BE2C (cell line): ENCODE data around the gene ZNRD2.

ENCODE experiments used
- DNase-seq: peaks from one replicate; pipeline ENCODE4 v3.0.0-alpha.2; 2020
- H3K27me3 ChIP-seq: fragments of 250-450 bp; sonication (Bioruptor Pico); 2 replicates; pipeline ENCODE4 v1.5.1; 2020; ENCODE audit warnings: mild to moderate bottlenecking
- H3K36me3 ChIP-seq: fragments of 250-450 bp; sonication (Bioruptor Pico); 2 replicates; pipeline ENCODE4 v1.5.1; 2020; ENCODE audit warnings: mild to moderate bottlenecking
- H3K4me1 ChIP-seq: fragments of 250-450 bp; sonication (Bioruptor Pico); 2 replicates; pipeline ENCODE4 v1.5.1; 2020
- H3K4me3 ChIP-seq: 2 replicates; pipeline ENCODE4 v1.5.1; 2011; ENCODE audit warnings: low read depth, low read length
- H3K9me3 ChIP-seq: fragments of 250-450 bp; sonication (Bioruptor Pico); 2 replicates; pipeline ENCODE4 v1.5.1; 2020
- TF ChIP-seq, protein P1 (sequence below): IDR thresholded peaks from 2 replicates; pipeline ENCODE4 v1.5.1; 2012; ENCODE audit warnings: mild to moderate bottlenecking, low read depth, low read length

ZNRD2 gene

DNA sequence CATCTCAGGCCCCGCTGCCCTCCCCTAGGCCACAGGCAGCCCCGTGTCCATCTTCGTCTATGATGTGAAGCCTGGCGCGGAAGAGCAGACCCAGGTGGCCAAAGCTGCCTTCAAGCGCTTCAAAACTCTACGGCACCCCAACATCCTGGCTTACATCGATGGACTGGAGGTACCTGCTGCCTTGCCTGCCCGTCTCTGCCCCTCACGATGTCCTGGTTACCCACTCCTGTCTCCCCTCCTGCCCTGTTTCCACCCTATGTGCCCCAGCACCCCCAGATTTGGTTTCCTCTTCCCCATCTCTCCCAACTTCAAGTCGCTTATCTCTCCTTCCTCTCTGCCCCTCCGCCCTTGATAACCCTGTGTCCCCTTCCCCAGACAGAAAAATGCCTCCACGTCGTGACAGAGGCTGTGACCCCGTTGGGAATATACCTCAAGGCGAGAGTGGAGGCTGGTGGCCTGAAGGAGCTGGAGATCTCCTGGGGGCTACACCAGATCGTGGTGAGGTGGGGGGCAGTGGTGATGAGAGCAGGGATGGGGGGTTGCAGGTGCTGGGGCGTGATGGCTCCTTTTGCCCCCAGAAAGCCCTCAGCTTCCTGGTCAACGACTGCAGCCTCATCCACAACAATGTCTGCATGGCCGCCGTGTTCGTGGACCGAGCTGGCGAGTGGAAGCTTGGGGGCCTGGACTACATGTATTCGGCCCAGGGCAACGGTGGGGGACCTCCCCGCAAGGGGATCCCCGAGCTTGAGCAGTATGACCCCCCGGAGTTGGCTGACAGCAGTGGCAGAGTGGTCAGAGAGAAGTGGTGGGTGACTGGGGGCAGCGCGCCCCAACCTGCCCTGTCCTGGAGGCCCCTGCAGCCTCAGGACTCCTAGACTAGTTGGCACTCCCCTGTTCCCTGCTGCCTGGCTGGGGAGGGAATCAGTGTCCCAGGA is 44.5 kb upstream of the ZNRD2 start:
- Histone ChIP-seq H3K27me3 (no peaks in the 10 kb centered on the region), H3K4me1 (no peaks in the 10 kb centered on the region), H3K36me3 (no peaks in the 10 kb centered on the region), H3K9me3 (no peaks in the 10 kb centered on the region), H3K4me3 (peak overlapping the region; percentile 69)
- TF ChIP-seq, protein P1, sequence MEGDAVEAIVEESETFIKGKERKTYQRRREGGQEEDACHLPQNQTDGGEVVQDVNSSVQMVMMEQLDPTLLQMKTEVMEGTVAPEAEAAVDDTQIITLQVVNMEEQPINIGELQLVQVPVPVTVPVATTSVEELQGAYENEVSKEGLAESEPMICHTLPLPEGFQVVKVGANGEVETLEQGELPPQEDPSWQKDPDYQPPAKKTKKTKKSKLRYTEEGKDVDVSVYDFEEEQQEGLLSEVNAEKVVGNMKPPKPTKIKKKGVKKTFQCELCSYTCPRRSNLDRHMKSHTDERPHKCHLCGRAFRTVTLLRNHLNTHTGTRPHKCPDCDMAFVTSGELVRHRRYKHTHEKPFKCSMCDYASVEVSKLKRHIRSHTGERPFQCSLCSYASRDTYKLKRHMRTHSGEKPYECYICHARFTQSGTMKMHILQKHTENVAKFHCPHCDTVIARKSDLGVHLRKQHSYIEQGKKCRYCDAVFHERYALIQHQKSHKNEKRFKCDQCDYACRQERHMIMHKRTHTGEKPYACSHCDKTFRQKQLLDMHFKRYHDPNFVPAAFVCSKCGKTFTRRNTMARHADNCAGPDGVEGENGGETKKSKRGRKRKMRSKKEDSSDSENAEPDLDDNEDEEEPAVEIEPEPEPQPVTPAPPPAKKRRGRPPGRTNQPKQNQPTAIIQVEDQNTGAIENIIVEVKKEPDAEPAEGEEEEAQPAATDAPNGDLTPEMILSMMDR: no peak
- no peak for DNase-seq

DNA sequence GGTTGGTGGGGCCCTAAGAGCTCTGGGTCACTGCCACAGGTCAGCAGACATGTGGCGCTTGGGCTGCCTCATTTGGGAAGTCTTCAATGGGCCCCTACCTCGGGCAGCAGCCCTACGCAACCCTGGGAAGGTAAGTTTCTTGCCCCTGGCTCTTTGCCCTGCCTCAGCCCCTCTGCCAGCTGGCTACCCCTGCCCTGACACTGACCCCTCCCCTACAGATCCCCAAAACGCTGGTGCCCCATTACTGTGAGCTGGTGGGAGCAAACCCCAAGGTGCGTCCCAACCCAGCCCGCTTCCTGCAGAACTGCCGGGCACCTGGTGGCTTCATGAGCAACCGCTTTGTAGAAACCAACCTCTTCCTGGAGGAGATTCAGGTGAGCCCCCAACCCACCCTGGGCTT is 43.5 kb upstream of the ZNRD2 start:
- H3K4me3 ChIP-seq: no peak overlapping the region

DNA sequence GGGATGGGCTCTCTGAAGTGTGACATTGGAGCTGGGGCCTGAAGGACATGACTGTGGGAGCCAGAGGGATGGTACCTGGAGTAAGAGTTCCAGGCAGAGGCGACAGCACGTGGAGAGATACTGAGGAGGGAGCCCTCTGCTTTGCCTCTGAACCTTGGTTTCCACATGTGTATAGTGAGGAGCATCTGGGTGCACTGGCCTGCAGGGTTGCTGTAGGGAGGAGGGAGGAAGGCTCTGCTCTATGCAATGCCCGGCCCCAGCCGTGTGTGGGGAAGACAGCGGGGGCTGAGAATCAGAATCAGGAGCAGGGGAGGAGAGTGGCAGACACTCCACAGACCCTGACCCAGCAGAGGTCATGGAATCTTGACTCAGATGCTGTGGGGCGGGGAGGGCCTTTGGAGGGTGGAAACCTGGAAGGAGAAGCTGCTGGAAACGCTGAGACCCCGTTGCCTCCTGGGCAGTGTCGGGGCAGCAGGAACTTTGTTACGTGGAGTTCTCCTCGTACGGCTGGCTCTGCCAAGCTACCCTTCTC is 41.4 kb upstream of the ZNRD2 start:
- no peaks in the 10 kb centered on the region for H3K36me3 ChIP-seq

More for the DNA sequence above, 43.5 kb upstream of the ZNRD2 start:
- Histone ChIP-seq H3K36me3 (no peaks in the 10 kb centered on the region), H3K27me3 (no peaks in the 10 kb centered on the region), H3K9me3 (no peaks in the 10 kb centered on the region), H3K4me1 (no peaks in the 10 kb centered on the region)
- TF ChIP-seq, protein P1: no peak
- DNase-seq: no peak

DNA sequence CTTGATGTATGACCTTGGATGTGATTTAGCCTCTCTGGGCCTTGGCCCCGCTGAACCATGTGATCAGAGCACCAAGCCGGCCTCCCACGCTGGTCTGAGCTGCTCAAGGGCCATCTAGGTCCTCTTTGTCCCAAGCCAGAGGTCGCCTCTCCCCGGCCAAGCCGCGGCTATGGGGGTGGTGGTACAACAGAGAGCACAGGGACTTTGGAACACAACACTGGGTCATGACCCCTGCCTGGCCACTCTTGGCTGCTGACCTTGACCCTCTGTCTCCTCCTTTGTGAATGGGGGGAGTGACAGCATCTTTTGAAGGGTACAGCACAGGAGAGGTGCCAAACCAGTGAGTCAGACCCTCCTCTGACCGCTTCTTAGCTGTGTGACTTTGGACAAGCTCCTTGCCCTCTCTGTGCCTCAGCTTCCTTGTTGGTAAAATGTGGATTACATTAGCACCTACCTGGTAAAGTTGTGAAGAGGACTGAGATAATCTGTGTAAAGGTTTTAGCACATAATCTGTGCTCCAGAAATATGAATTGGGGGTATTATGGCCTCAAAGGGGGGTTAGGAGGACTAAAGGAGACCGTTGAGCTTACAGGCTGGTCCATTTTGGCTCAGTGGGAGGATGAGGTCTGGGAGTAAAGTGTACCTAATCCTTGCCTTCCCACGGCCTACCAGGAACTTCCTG is 40.7 kb upstream of the ZNRD2 start:
- H3K9me3 ChIP-seq: no peaks in the 10 kb centered on the region
- no peak for DNase-seq
- H3K4me1 ChIP-seq: no peaks in the 10 kb centered on the region
- H3K4me3 ChIP-seq: no peak overlapping the region
- H3K36me3 ChIP-seq: no peaks in the 10 kb centered on the region
- H3K27me3 ChIP-seq: no peaks in the 10 kb centered on the region
- TF ChIP-seq, protein P1: no peak

More for the DNA sequence above, 41.4 kb upstream of the ZNRD2 start:
- Histone ChIP-seq H3K27me3 (no peaks in the 10 kb centered on the region), H3K4me1 (no peaks in the 10 kb centered on the region), H3K4me3 (no peak overlapping the region), H3K9me3 (no peaks in the 10 kb centered on the region)
- DNase-seq: no peak
- TF ChIP-seq, protein P1: no peak

DNA sequence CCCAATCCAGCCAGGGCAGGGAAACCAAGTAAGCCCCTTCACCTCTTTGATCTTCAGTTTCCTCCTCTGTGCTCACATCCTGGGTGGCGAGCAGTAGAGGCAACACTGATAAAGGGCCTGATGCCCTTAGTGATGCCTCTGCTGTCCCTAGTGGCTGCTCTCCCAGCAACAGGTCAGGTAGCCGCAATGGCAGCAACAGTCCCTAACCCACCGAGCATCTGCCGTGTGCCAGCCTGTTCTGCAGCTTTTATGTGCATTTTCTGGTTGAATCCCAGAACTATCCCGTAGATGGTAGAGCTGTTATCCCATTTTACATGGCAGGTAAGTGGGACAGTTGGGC is 40.1 kb upstream of the ZNRD2 start:
- H3K36me3 ChIP-seq: no peaks in the 10 kb centered on the region
- no peak for DNase-seq

More for the DNA sequence above, 40.1 kb upstream of the ZNRD2 start:
- no peaks in the 10 kb centered on the region for H3K27me3 ChIP-seq
- TF ChIP-seq, protein P1: no peak
- H3K4me3 ChIP-seq: no peak overlapping the region
- H3K9me3 ChIP-seq: no peaks in the 10 kb centered on the region
- no peaks in the 10 kb centered on the region for H3K4me1 ChIP-seq
